Adipocyte (in vitro differentiated cells): ENCODE measurements around the gene SLC25A29.

Experiments
- DNase-seq: peaks from one replicate; pipeline ENCODE4 v3.0.0-alpha.2; 2015; ENCODE audit warnings: low read depth
- H3K27me3 ChIP-seq: replicated peaks from 2 replicates; pipeline ENCODE4 v1.7.0; 2013; ENCODE audit warnings: mild to moderate bottlenecking, low read length, moderate library complexity; ENCODE audit not compliant: control insufficient read depth, insufficient read depth
- H3K36me3 ChIP-seq: 2 replicates; pipeline ENCODE4 v1.7.0; 2013; ENCODE audit warnings: low read length, mild to moderate bottlenecking, moderate library complexity; ENCODE audit not compliant: control insufficient read depth, insufficient read depth, severe bottlenecking
- H3K4me1 ChIP-seq: 2 replicates; pipeline ENCODE4 v1.7.0; 2013; ENCODE audit warnings: mild to moderate bottlenecking, low read length, moderate library complexity; ENCODE audit not compliant: control insufficient read depth, insufficient read depth
- H3K4me3 ChIP-seq: 2 replicates; pipeline ENCODE4 v1.7.0; 2013; ENCODE audit warnings: mild to moderate bottlenecking, low read length, moderate library complexity
- H3K9ac ChIP-seq: 2 replicates; pipeline ENCODE4 v1.7.0; 2013; ENCODE audit warnings: mild to moderate bottlenecking, low read length, moderate library complexity
- H3K9me3 ChIP-seq: 2 replicates; pipeline ENCODE4 v1.7.0; 2013; ENCODE audit warnings: mild to moderate bottlenecking, low read length, moderate library complexity; ENCODE audit not compliant: control insufficient read depth

SLC25A29 gene

DNA sequence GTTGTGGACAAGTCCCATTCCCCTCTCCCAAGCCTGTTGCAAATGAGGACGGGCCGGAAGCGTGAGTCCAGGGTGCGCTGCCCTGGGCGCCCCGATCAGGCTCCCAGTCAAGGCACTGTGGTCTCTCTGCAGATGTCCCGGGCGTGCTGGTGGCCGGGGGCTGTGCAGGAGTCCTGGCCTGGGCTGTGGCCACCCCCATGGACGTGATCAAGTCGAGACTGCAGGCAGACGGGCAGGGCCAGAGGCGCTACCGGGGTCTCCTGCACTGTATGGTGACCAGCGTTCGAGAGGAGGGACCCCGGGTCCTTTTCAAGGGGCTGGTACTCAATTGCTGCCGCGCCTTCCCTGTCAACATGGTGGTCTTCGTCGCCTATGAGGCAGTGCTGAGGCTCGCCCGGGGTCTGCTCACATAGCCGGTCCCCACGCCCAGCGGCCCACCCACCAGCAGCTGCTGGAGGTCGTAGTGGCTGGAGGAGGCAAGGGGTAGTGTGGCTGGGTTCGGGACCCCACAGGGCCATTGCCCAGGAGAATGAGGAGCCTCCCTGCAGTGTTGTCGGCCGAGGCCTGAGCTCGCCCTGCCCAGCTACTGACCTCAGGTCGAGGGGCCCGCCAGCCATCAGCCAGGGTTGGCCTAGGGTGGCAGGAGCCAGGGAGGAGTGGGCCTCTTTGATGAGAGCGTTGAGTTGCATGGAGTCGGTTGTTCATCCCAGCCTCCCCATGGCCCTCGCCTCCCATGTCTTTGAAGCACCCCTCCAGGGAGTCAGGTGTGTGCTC is 23.2 kb upstream of the SLC25A29 start:
- no peak for DNase-seq
- Histone ChIP-seq H3K4me3 (no peak overlapping the region), H3K4me1 (no peaks in the 10 kb centered on the region), H3K36me3 (peaks cover 13% of the 10 kb centered on the region), H3K9me3 (no peaks in the 10 kb centered on the region), H3K9ac (no peak overlapping the region), H3K27me3 (peaks cover 9% of the 10 kb centered on the region)

DNA sequence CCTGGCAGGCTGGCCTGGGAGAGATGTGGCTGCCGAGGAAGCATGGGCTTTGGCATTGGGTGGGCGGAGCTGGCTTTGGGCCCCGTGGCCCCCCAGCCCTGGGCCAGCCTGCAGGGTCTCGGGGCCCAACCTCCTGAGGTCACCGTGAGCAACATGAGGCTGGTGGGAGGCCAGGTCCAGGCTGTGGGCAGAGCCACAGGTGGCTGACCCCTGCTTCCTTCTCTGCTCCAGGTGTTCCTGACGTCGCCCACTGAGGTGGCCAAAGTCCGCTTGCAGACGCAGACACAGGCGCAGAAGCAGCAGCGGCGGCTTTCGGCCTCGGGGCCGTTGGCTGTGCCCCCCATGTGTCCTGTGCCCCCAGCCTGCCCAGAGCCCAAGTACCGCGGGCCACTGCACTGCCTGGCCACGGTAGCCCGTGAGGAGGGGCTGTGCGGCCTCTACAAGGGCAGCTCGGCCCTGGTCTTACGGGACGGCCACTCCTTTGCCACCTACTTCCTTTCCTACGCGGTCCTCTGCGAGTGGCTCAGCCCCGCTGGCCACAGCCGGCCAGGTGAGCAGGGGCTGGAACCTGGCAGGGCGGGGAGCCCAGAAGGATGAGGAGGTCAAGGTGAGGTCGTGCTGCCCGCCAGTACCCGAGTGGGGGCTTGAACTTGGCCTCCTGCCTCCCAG is 22.4 kb upstream of the SLC25A29 start:
- Histone ChIP-seq H3K27me3 (peaks cover 9% of the 10 kb centered on the region), H3K36me3 (peaks cover 5% of the 10 kb centered on the region), H3K4me1 (no peaks in the 10 kb centered on the region), H3K9ac (no peak overlapping the region), H3K9me3 (no peaks in the 10 kb centered on the region), H3K4me3 (no peak overlapping the region)
- DNase-seq, result no peak

DNA sequence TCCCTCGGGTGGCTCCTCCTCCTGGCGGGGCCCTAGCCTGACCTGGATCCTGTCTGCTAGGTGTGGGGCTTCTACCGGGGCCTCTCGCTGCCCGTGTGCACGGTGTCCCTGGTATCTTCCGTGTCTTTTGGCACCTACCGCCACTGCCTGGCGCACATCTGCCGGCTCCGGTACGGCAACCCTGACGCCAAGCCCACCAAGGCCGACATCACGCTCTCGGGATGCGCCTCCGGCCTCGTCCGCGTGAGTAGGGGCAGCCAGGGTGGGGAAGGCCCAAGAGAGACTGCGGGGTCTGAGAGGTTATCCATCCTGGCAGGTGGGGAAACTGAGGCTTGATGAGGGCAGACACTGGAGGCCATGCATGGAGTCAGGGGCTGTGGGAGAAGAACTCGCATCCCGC is 20.9 kb upstream of the SLC25A29 start:
- no peaks in the 10 kb centered on the region for H3K9me3 ChIP-seq
- H3K36me3 ChIP-seq, result no peaks in the 10 kb centered on the region
- H3K4me3 ChIP-seq, result no peak overlapping the region
- peaks cover 9% of the 10 kb centered on the region for H3K27me3 ChIP-seq
- no peak overlapping the region for H3K9ac ChIP-seq
- no peak for DNase-seq
- no peaks in the 10 kb centered on the region for H3K4me1 ChIP-seq

DNA sequence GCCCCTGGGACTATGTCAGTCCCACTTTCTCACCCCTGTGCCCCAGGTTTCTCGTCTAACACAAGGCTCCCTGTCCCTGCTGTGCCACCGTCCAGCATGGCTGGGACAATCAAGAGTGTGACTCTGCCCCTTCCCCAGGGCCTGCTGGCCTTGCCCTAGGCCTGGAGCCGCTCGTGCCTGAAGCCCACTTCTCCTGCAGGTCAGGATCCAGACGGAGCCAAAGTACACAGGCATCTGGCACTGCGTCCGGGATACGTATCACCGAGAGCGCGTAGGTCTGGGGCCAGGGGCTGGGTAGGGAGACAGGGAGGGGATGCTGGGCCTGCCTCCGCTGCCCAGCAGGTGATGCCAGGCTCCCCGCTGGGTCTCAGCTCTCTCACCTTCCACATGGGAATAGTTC is 19.7 kb upstream of the SLC25A29 start:
- DNase-seq, result no peak
- Histone ChIP-seq H3K4me3 (no peak overlapping the region), H3K9me3 (no peaks in the 10 kb centered on the region), H3K27me3 (peaks cover 9% of the 10 kb centered on the region), H3K36me3 (no peaks in the 10 kb centered on the region), H3K9ac (no peak overlapping the region), H3K4me1 (no peaks in the 10 kb centered on the region)

DNA sequence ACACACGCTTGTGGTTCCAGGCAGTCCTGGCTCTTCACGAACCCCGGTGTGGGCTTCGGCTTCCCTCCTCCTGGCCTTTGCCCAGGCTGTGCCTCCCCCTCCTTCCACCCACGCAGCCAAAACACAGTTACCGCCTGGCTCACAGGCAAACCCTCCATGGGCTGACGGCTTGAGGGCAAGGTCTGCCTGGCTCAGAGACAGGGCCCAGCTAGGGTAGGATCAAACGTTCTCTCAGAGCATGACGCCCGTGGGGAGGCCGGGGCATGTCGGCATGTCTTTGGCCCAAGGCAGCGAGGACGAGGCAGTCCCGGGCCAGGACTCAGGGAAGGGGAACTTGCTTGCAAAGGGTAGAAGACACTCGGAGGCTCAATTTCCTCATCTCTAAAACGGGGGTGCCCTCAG is 19.0 kb upstream of the SLC25A29 start:
- DNase-seq, result no peak
- Histone ChIP-seq H3K9ac (no peak overlapping the region), H3K36me3 (no peaks in the 10 kb centered on the region), H3K4me1 (no peaks in the 10 kb centered on the region), H3K27me3 (peaks cover 9% of the 10 kb centered on the region), H3K4me3 (no peak overlapping the region), H3K9me3 (no peaks in the 10 kb centered on the region)

GRCh38 chr14:100323942-100324307 is 17.7 kb upstream of the SLC25A29 start:
- DNase-seq, result no peak
- H3K4me1 ChIP-seq, result no peaks in the 10 kb centered on the region

GRCh38 chr14:100323121-100323941 is 17.1 kb upstream of the SLC25A29 start, which contains the start of gene SLC25A47:
Gene SLC25A47 (plus strand): TSS chr14:100323339. CDS start chr14:100323415, 76 bp downstream.
- Histone ChIP-seq H3K4me1 (peaks cover 2% of the 10 kb centered on the region), H3K9ac (no peak within 1 kb of the TSS), H3K27me3 (peaks cover 4% of the 10 kb centered on the region), H3K4me3 (no peak within 1 kb of the TSS), H3K9me3 (no peaks in the 10 kb centered on the region), H3K36me3 (no peaks in the 10 kb centered on the region)
- DNase-seq, result no peak

More at GRCh38 chr14:100323942-100324307, 17.7 kb upstream of the SLC25A29 start:
- no peaks in the 10 kb centered on the region for H3K9me3 ChIP-seq
- H3K4me3 ChIP-seq, result no peak overlapping the region
- H3K36me3 ChIP-seq, result no peaks in the 10 kb centered on the region
- H3K9ac ChIP-seq, result no peak overlapping the region
- peaks cover 4% of the 10 kb centered on the region for H3K27me3 ChIP-seq

GRCh38 chr14:100322138-100322957 is 16.1 kb upstream of the SLC25A29 start:
- peaks cover 4% of the 10 kb centered on the region for H3K27me3 ChIP-seq

DNA sequence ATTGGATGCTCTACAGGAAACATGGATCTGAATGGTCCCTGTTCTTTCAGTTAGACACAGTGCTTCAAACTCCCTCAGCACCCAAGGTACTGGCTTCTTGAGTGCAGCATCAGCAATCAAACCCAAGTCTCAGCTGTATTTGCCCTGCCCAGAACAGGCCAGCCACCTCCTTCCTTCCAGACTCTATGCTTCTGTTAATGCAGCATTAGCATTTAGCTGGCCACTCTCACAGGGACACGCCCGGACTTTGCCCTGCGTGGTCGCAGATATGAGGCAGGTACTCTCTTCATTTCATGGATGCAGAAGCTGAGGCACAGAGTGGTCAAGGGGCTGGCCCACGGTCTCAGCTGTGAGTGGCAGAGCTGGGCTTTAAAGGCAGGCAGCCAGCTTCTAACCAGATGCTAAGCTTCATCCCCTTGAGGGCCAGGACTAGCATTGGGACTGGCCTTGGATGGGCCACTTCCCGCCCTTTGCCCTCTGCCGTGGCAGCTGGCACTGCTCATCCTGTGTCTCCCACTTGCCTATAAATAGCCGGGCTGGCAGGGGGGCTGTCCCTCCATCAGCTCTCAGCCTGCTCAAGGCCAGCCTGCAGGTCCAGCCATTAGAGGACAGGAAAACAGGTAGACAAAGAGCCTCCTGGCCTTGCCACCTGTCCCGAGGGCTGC is 15.4 kb upstream of the SLC25A29 start:
- no peak for DNase-seq
- no peak overlapping the region for H3K4me3 ChIP-seq
- H3K27me3 ChIP-seq, result peaks cover 4% of the 10 kb centered on the region
- H3K36me3 ChIP-seq, result no peaks in the 10 kb centered on the region
- peaks cover 7% of the 10 kb centered on the region for H3K4me1 ChIP-seq
- H3K9me3 ChIP-seq, result no peaks in the 10 kb centered on the region
- no peak overlapping the region for H3K9ac ChIP-seq

More at GRCh38 chr14:100322138-100322957, 16.1 kb upstream of the SLC25A29 start:
- no peak for DNase-seq
- H3K4me3 ChIP-seq, result no peak overlapping the region
- H3K4me1 ChIP-seq, result peaks cover 7% of the 10 kb centered on the region
- no peaks in the 10 kb centered on the region for H3K36me3 ChIP-seq
- H3K9me3 ChIP-seq, result no peaks in the 10 kb centered on the region
- no peak overlapping the region for H3K9ac ChIP-seq

DNA sequence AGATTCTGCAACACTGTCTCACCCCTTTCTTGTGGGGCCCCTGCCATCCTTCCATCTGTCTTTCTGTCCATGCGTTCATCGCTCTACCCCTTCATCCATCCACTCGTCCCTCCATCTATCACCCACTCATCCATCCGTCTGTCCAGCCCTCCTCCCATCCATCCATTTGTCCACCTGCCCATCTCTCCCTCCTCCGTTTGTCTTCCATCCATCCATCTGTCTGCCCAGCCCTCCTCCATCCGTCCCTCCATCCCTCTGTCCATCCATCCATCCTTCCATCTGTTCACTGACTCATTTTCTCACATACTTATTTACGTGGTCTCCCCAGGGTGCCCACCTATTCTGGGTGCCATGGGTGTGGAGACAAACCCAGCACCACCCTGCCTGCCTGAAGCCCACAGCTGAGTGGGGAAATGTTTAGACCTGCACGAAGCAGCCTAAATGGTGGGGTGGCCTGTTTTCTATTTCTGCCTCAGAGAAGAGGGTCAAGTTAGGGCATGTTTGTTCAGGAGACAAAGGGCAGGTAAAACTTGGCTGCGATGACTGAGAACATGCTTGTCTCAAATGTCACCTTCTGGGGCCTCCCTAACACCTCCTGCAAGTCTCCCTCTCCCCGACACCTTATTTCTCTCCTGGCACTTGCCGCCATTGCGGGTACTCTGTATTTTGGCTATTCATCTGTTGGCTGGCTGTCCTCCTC is 14.1 kb upstream of the SLC25A29 start:
- Histone ChIP-seq H3K9ac (no peak overlapping the region), H3K4me3 (no peak overlapping the region), H3K9me3 (no peaks in the 10 kb centered on the region), H3K4me1 (peaks cover 7% of the 10 kb centered on the region), H3K36me3 (no peaks in the 10 kb centered on the region), H3K27me3 (no peaks in the 10 kb centered on the region)
- DNase-seq, result no peak
